ENCODE results near the gene CASKIN2.

DNA sequence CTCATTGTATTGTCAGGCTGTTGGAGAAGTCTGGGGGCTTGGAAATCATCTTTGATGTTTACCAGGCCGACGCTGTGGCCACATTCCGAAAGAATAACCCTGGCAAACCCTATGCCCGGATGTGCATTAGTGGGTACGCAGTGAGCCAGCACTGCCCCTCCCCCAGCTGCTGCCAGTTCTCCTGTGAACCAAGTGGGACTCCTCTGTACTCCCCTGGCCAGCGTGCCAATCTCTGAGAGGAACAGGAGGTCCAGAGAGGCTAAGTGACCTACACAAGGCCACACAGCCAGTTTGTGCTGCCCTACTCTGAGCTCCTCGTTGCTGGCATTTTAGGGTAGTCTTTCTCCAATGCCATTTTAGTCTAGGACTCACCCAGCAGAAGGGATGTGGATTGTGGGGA lies 8.3 kb upstream of the CASKIN2 start:
- TF ChIP-seq, protein P1, sequence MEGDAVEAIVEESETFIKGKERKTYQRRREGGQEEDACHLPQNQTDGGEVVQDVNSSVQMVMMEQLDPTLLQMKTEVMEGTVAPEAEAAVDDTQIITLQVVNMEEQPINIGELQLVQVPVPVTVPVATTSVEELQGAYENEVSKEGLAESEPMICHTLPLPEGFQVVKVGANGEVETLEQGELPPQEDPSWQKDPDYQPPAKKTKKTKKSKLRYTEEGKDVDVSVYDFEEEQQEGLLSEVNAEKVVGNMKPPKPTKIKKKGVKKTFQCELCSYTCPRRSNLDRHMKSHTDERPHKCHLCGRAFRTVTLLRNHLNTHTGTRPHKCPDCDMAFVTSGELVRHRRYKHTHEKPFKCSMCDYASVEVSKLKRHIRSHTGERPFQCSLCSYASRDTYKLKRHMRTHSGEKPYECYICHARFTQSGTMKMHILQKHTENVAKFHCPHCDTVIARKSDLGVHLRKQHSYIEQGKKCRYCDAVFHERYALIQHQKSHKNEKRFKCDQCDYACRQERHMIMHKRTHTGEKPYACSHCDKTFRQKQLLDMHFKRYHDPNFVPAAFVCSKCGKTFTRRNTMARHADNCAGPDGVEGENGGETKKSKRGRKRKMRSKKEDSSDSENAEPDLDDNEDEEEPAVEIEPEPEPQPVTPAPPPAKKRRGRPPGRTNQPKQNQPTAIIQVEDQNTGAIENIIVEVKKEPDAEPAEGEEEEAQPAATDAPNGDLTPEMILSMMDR (IDR thresholded peaks at IDR 0.05) = no peak
- TF ChIP-seq POLR2AphosphoS5 (IDR thresholded peaks at IDR 0.05) = no peak
